Erythroblast (primary cell): ENCODE results near the gene RGMA.

Experiments
- GATA1 ChIP-seq: IDR thresholded peaks from 2 replicates; pipeline ENCODE4 v1.6.1; 2011; ENCODE audit warnings: low read depth, mild to moderate bottlenecking, control low read depth, low read length, moderate library complexity
- POLR2A ChIP-seq: IDR thresholded peaks from 2 replicates; pipeline ENCODE4 v1.6.1; 2011; ENCODE audit warnings: mild to moderate bottlenecking, low read length

GRCh38 chr15:93028111-93028631, 60.8 kb downstream of the RGMA start:
- TF ChIP-seq POLR2A (no peak), GATA1 (no peak)
